SK-N-SH (cell line): ENCODE measurements around the gene NR2F1. TPM values are rescaled to one million over a fixed set of nuclear protein-coding genes. Genes with fewer than 3 reads are reported as not detected.
A peak's percentile ranks its signal among the peaks of the same experiment; 100 is the strongest.

ENCODE experiments used
- CTCF ChIA-PET: fragments of 300-600, 350-600 bp; formaldehyde crosslinking; extraction: SDS; loops from one replicate; lab custom pipeline; 2021; lab: Yijun Ruan, JAX
- POLR2A ChIA-PET: fragments of 350-600 bp; sonication (Branson Sonifier 250); formaldehyde crosslinking; extraction: SDS; loops from one replicate; lab custom pipeline; 2020; ENCODE audit warnings: antibody characterized with exemption, inconsistent platforms; lab: Yijun Ruan, JAX
- DNase-seq: peaks from one replicate; pipeline ENCODE4 v3.0.0; 2012
- H2AFZ ChIP-seq: fragments of 200-600 bp; sonication (generic); 2 replicates; pipeline ENCODE4 v1.8.1; 2016; ENCODE audit warnings: antibody characterized with exemption, mild to moderate bottlenecking, low read depth
- H3F3A ChIP-seq: fragments of 200-600 bp; sonication (generic); replicated peaks from 2 replicates; pipeline ENCODE3; 2016; ENCODE audit warnings: antibody characterized with exemption, mild to moderate bottlenecking; ENCODE audit not compliant: insufficient read depth
- H3K27ac ChIP-seq, 2 experiments: fragments of 200-500 bp in 1 of 2; fragments of 200-600 bp in 1 of 2; sonication (Bioruptor generic) in 1 of 2; sonication (generic), shearing (Covaris generic) in 1 of 2; 2 replicates each; pipeline versions ENCODE4 v1.5.1 to v1.6.1; 2014 to 2016; ENCODE audit warnings: low read depth in 2 of 2, inconsistent platforms in 1 of 2, low read length in 1 of 2, mild to moderate bottlenecking in 1 of 2, mixed read lengths in 1 of 2
- H3K27me3 ChIP-seq: fragments of 200-600 bp; sonication (generic), shearing (Covaris generic); 2 replicates; pipeline ENCODE4 v1.6.1; 2016; ENCODE audit warnings: mixed run types; ENCODE audit not compliant: insufficient read depth
- H3K36me3 ChIP-seq, 2 experiments: fragments of 200-500 bp in 1 of 2; fragments of 200-600 bp in 1 of 2; sonication (Bioruptor generic) in 1 of 2; sonication (generic) in 1 of 2; replicated peaks in 1 of 2; 2 replicates each; pipeline versions ENCODE3 to v1.5.1; 2014 to 2016; ENCODE audit warnings: low read length in 1 of 2, mild to moderate bottlenecking in 1 of 2; ENCODE audit not compliant: insufficient read depth in 2 of 2, control insufficient read depth in 1 of 2
- H3K4me1 ChIP-seq, 2 experiments: fragments of 200-500 bp in 1 of 2; fragments of 200-600 bp in 1 of 2; sonication (Bioruptor generic) in 1 of 2; sonication (generic), shearing (Covaris generic) in 1 of 2; 2 replicates each; pipeline versions ENCODE4 v1.5.1 to v1.6.1; 2014 to 2016; ENCODE audit warnings: low read depth in 1 of 2, low read length in 1 of 2, mixed run types in 1 of 2; ENCODE audit not compliant: insufficient read depth in 2 of 2, control insufficient read depth in 1 of 2
- H3K4me2 ChIP-seq: fragments of 200-600 bp; sonication (generic), shearing (Covaris generic); 2 replicates; pipeline ENCODE4 v1.6.1; 2017; ENCODE audit warnings: mixed run types
- H3K4me3 ChIP-seq, 2 experiments: fragments of 200-500 bp in 1 of 2; fragments of 200-600 bp in 1 of 2; sonication (Bioruptor generic) in 1 of 2; sonication (generic), shearing (Covaris generic) in 1 of 2; 2 replicates each; pipeline versions ENCODE4 v1.5.1 to v1.8.1; 2014 to 2016; ENCODE audit warnings: low read depth in 2 of 2, inconsistent platforms in 1 of 2, low read length in 1 of 2, mild to moderate bottlenecking in 1 of 2, mixed read lengths in 1 of 2, moderate library complexity in 1 of 2
- H3K79me2 ChIP-seq: fragments of 200-600 bp; sonication (generic); 2 replicates; pipeline ENCODE4 v1.8.1; 2017; ENCODE audit warnings: mild to moderate bottlenecking; ENCODE audit not compliant: insufficient read depth
- H3K9ac ChIP-seq: fragments of 200-600 bp; sonication (generic); 2 replicates; pipeline ENCODE4 v1.6.1; 2017; ENCODE audit warnings: mixed run types
- H3K9me2 ChIP-seq: fragments of 200-600 bp; sonication (generic); 2 replicates; pipeline ENCODE4 v1.6.1; 2017; ENCODE audit warnings: mixed run types
- H3K9me3 ChIP-seq: fragments of 200-600 bp; sonication (generic); 2 replicates; pipeline ENCODE4 v1.6.1; 2017; ENCODE audit warnings: mixed run types, mild to moderate bottlenecking, moderate library complexity
- H4K20me1 ChIP-seq: fragments of 200-600 bp; sonication (generic); 2 replicates; pipeline ENCODE4 v1.6.1; 2017; ENCODE audit warnings: mild to moderate bottlenecking, mixed run types; ENCODE audit not compliant: insufficient read depth
- CHD2 ChIP-seq: fragments of 150-350 bp; IDR thresholded peaks from 2 replicates; pipeline ENCODE4 v1.6.1; 2018; ENCODE audit warnings: low read length; ENCODE audit not compliant: partially characterized antibody
- ELF1 ChIP-seq: IDR thresholded peaks from 2 replicates; pipeline ENCODE4 v1.4.0; 2012
- EP300 ChIP-seq, 2 experiments: IDR thresholded peaks; 2 replicates each; pipeline versions ENCODE4 v1.4.0 to v1.6.1; 2012; ENCODE audit warnings: borderline replicate concordance in 1 of 2, low read depth in 1 of 2, low read length in 1 of 2
- EZH2phosphoT487 ChIP-seq: fragments of 200-600 bp; sonication (generic); IDR thresholded peaks from 2 replicates; pipeline ENCODE4 v1.6.1; 2017; ENCODE audit warnings: low read depth, mixed run types, mild to moderate bottlenecking, antibody characterized with exemption, moderate library complexity, borderline replicate concordance
- FOSL2 ChIP-seq: IDR thresholded peaks from 2 replicates; pipeline ENCODE4 v1.4.0; 2012; ENCODE audit warnings: low read depth, mild to moderate bottlenecking, moderate library complexity, borderline replicate concordance
- FOXM1 ChIP-seq: IDR thresholded peaks from 2 replicates; pipeline ENCODE4 v1.4.0; 2012; ENCODE audit warnings: low read depth, mild to moderate bottlenecking
- GABPA ChIP-seq: IDR thresholded peaks from 2 replicates; pipeline ENCODE4 v1.4.0; 2012; ENCODE audit warnings: low read depth, mild to moderate bottlenecking
- GATA2 ChIP-seq: sonication (generic); formaldehyde crosslinking; IDR thresholded peaks from 2 replicates; pipeline ENCODE4 v1.5.0; 2020; ENCODE audit warnings: mild to moderate bottlenecking, missing genetic modification reagents
- IRF3 ChIP-seq: fragments of 150-350 bp; IDR thresholded peaks from 2 replicates; pipeline ENCODE4 v1.6.1; 2016; ENCODE audit warnings: mild to moderate bottlenecking, low read depth, low read length
- NRF1 ChIP-seq: IDR thresholded peaks from 2 replicates; pipeline ENCODE4 v1.6.1; 2012; ENCODE audit warnings: low read depth, mild to moderate bottlenecking, low read length
- RCOR1 ChIP-seq: fragments of 150-350 bp; IDR thresholded peaks from 2 replicates; pipeline ENCODE4 v1.6.1; 2017; ENCODE audit warnings: antibody characterized with exemption, low read length
- REST ChIP-seq: IDR thresholded peaks from 2 replicates; pipeline ENCODE4 v1.6.1; 2012; ENCODE audit warnings: mild to moderate bottlenecking, low read depth, low read length, moderate library complexity
- RFX5 ChIP-seq: IDR thresholded peaks from 2 replicates; pipeline ENCODE4 v1.6.1; 2012; ENCODE audit warnings: mild to moderate bottlenecking, improper control_type of control experiment, low read length
- RXRA ChIP-seq: IDR thresholded peaks from 2 replicates; pipeline ENCODE4 v1.4.0; 2012; ENCODE audit warnings: low read depth, mild to moderate bottlenecking, borderline replicate concordance
- SIN3A ChIP-seq: IDR thresholded peaks from 2 replicates; pipeline ENCODE4 v1.6.1; 2012; ENCODE audit warnings: low read depth, mild to moderate bottlenecking, low read length, moderate library complexity, borderline replicate concordance
- SMC3 ChIP-seq: IDR thresholded peaks from 2 replicates; pipeline ENCODE4 v1.6.1; 2012; ENCODE audit warnings: low read depth, low read length, improper control_type of control experiment
- TAF1 ChIP-seq: IDR thresholded peaks from 2 replicates; pipeline ENCODE4 v1.6.1; 2012; ENCODE audit warnings: low read depth, mild to moderate bottlenecking, low read length, moderate library complexity, borderline replicate concordance
- TCF12 ChIP-seq: IDR thresholded peaks from 2 replicates; pipeline ENCODE4 v1.4.0; 2012
- USF1 ChIP-seq: IDR thresholded peaks from 2 replicates; pipeline ENCODE4 v1.4.0; 2012; ENCODE audit warnings: low read depth, borderline replicate concordance
- USF2 ChIP-seq: fragments of 150-350 bp; IDR thresholded peaks from 2 replicates; pipeline ENCODE4 v1.6.1; 2017; ENCODE audit warnings: antibody characterized with exemption, low read length, low read depth, borderline replicate concordance
- WGBS: methylation state at CpG from one replicate; pipeline ENCODE4 v1.1.6; 2017; ENCODE audit warnings: low lambda C conversion rate; 5-methylcytosine and 5-hydroxymethylcytosine counted together
- polyA plus RNA-seq, 3 experiments: library from polyadenylated mRNA; depleted of rRNA; stranded (reverse); fragments of >200 nt; gene quantifications; 2 replicates each; pipeline ENCODE4 v1.2.3, GENCODE V29; 2012
- TF ChIP-seq, protein P1 (sequence below): fragments of 200-600 bp; sonication (generic); IDR thresholded peaks from 2 replicates; pipeline ENCODE4 v1.6.1; 2017; ENCODE audit warnings: antibody characterized with exemption, mild to moderate bottlenecking, moderate library complexity
- TF ChIP-seq, protein P2 (sequence below): IDR thresholded peaks from 2 replicates; pipeline ENCODE4; 2012

Gene NR2F1
- polyA plus RNA-seq, 1 of the 3 experiments (the other 2 are of a cell fraction), result 47.1 TPM

DNA sequence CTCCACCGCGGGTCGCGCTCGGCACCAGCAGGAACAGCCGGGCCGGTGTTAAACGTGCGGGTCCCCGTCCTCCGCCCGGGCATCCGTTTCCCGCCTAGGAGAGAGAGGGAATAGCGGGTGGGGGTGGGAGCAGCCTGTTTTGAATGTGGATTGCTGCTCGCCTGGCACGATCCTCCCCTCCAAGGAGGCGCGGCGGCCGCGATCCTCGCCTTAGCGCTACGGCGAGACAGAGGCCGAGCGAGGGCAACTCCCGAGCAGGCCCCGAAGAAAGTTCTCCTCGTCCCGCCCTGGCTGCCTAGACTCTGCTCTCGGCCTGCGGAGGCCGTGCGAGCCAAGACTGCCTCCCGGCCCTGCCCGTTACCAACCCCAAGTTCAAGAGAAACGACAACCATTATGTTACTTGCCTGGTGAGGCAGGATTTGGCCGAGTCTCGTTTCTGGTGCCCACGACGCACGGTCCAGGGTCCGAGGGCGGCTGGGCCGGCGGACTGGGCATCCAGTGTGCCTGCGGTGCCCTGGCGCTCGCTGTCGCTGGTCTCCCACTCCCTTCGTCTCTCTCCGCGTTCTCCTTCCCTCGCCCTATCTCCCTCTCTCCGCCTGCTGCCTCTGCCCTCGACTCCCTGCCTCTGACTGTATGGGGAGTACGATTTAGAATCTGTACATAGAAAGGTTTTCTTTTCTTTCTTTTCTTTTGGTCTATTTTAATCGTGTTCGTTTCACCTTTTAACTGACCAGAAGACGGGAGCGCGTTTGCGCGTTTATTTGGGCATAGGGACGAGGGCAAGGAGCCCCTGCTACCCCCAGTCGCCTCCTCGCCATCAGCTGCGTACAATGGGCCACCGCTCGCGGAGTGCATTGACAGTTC, 2.7 kb upstream of the NR2F1 start:
- POLR2A ChIA-PET, result interaction anchor here (0.6 kb wide), 1 partner anchor 507 kb away, joined by 3 read pairs; no protein-coding TSS in a partner anchor
- H3K27me3 ChIP-seq, result no peaks in the 10 kb centered on the region
- peaks cover 5 to 6% of the 10 kb centered on the region in 2 experiments; a peak in 2 of 4 replicates for H3K4me1 ChIP-seq
- peaks cover 0 to 4% of the 10 kb centered on the region in 2 experiments for H3K36me3 ChIP-seq
- H4K20me1 ChIP-seq, result no peaks in the 10 kb centered on the region
- H3K9me2 ChIP-seq, result no peaks in the 10 kb centered on the region
- DNase-seq, result peak; percentile 72
- peak overlapping the region; percentile 80 to 87 for H3K4me3 ChIP-seq
- no peaks in the 10 kb centered on the region for H3K9me3 ChIP-seq
- under 1% methylated on average over 25 of the region's 73 CpGs for WGBS
- CTCF ChIA-PET, result interaction anchor here (0.7 to 2.0 kb wide), 12 partner anchors 9 to 1939 kb away, joined by 3 to 12 read pairs (median 3); no protein-coding TSS in a partner anchor
- peak overlapping the region; percentile 78 for H3K4me2 ChIP-seq
- H3K79me2 ChIP-seq, result peaks cover 65% of the 10 kb centered on the region
- peak overlapping the region; percentile 87 for H2AFZ ChIP-seq
- peak overlapping the region; percentile 80 for H3K9ac ChIP-seq
- peaks cover 19% of the 10 kb centered on the region for H3F3A ChIP-seq
- H3K27ac ChIP-seq, result peak overlapping the region; percentile 78 to 81
- TF ChIP-seq USF2, result no peak
- no peak for TF ChIP-seq EP300 (IDR thresholded peaks at IDR 0.05; ENCODE audit: borderline replicate concordance in 1 of 2, low read depth in 1 of 2, low read length in 1 of 2)
- TF ChIP-seq, protein P1, sequence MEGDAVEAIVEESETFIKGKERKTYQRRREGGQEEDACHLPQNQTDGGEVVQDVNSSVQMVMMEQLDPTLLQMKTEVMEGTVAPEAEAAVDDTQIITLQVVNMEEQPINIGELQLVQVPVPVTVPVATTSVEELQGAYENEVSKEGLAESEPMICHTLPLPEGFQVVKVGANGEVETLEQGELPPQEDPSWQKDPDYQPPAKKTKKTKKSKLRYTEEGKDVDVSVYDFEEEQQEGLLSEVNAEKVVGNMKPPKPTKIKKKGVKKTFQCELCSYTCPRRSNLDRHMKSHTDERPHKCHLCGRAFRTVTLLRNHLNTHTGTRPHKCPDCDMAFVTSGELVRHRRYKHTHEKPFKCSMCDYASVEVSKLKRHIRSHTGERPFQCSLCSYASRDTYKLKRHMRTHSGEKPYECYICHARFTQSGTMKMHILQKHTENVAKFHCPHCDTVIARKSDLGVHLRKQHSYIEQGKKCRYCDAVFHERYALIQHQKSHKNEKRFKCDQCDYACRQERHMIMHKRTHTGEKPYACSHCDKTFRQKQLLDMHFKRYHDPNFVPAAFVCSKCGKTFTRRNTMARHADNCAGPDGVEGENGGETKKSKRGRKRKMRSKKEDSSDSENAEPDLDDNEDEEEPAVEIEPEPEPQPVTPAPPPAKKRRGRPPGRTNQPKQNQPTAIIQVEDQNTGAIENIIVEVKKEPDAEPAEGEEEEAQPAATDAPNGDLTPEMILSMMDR, result no peak
- peak; percentile 19; the same call in 1 of the 2 replicates for TF ChIP-seq SIN3A
- no peak for TF ChIP-seq USF1
- TF ChIP-seq RFX5, result no peak
- TF ChIP-seq RXRA, result no peak
- TF ChIP-seq NRF1, result no peak
- TF ChIP-seq IRF3, result no peak
- no peak for TF ChIP-seq GABPA
- no peak for TF ChIP-seq ELF1
- TF ChIP-seq TAF1, result 0 out of 2 replicates have a peak, but pooled peaks have one; percentile 21
- no peak for TF ChIP-seq CHD2
- 0 out of 2 replicates have a peak, but pooled peaks have one; percentile 5 for TF ChIP-seq SMC3
- no peak for TF ChIP-seq GATA2 (CRISPR knock-in tag)
- no peak for TF ChIP-seq RCOR1
- no peak for TF ChIP-seq FOSL2
- no peak for TF ChIP-seq EZH2phosphoT487
- no peak for TF ChIP-seq TCF12
- TF ChIP-seq, protein P2, sequence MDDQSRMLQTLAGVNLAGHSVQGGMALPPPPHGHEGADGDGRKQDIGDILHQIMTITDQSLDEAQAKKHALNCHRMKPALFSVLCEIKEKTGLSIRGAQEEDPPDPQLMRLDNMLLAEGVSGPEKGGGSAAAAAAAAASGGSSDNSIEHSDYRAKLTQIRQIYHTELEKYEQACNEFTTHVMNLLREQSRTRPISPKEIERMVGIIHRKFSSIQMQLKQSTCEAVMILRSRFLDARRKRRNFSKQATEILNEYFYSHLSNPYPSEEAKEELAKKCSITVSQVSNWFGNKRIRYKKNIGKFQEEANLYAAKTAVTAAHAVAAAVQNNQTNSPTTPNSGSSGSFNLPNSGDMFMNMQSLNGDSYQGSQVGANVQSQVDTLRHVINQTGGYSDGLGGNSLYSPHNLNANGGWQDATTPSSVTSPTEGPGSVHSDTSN, result no peak
- no peak for TF ChIP-seq REST
- TF ChIP-seq FOXM1, result no peak
